SK-N-SH (cell line): ENCODE results near the gene NRGN.

ENCODE experiments used
- EP300 ChIP-seq, 2 experiments: IDR thresholded peaks; 2 replicates each; pipeline versions ENCODE4 v1.4.0 to v1.6.1; 2012; ENCODE audit warnings: borderline replicate concordance in 1 of 2, low read depth in 1 of 2, low read length in 1 of 2
- MXI1 ChIP-seq: IDR thresholded peaks from 2 replicates; pipeline ENCODE4 v1.6.1; 2012; ENCODE audit warnings: mild to moderate bottlenecking, low read depth, low read length, improper control_type of control experiment
- TF ChIP-seq, protein P1 (sequence below): fragments of 200-600 bp; sonication (generic); IDR thresholded peaks from 2 replicates; pipeline ENCODE4 v1.6.1; 2017; ENCODE audit warnings: antibody characterized with exemption, mild to moderate bottlenecking, moderate library complexity
- TF ChIP-seq, protein P2 (sequence below): IDR thresholded peaks from 2 replicates; pipeline ENCODE4 v1.4.0; 2012; ENCODE audit warnings: low read depth

DNA sequence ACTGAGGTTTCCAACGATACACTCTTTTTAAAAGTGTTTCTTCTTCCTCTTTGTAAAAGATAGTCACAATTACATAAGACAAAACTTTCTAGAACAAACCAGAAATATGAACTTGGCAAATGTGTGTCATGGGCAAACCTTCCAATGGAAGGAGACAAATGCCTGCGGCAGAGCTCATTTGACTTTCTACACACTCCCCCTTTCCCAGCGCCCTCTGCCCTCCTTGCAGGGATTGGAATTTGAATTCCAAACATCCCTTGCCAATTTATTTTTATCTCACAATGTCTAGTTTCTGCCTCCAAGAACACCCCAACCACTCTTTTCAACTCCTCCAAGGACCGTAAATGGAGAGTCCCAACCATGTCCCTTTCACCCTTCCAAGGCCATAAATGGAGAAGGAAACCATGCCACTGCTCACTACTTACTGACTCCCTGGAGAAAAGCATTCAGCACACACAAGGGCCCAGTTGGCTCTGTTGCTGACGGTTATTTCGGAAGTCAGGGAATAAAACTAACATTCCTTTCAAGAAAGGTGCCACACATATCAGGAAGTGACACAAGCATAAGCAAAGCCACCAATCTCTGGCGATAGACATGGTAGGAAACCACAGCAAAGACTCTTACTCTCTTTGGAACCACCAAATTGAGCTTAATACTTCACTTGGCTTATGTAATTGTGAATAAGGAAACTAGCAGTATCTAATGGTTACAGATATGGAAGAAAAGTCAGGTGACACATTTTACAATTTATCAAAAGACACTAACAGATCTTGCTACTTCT lies 37.3 kb downstream of the NRGN start:
- TF ChIP-seq MXI1 (no peak), EP300 (IDR thresholded peaks at IDR 0.05; ENCODE audit: borderline replicate concordance in 1 of 2, low read depth in 1 of 2, low read length in 1 of 2) (no peak)
- TF ChIP-seq, protein P1, sequence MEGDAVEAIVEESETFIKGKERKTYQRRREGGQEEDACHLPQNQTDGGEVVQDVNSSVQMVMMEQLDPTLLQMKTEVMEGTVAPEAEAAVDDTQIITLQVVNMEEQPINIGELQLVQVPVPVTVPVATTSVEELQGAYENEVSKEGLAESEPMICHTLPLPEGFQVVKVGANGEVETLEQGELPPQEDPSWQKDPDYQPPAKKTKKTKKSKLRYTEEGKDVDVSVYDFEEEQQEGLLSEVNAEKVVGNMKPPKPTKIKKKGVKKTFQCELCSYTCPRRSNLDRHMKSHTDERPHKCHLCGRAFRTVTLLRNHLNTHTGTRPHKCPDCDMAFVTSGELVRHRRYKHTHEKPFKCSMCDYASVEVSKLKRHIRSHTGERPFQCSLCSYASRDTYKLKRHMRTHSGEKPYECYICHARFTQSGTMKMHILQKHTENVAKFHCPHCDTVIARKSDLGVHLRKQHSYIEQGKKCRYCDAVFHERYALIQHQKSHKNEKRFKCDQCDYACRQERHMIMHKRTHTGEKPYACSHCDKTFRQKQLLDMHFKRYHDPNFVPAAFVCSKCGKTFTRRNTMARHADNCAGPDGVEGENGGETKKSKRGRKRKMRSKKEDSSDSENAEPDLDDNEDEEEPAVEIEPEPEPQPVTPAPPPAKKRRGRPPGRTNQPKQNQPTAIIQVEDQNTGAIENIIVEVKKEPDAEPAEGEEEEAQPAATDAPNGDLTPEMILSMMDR: no peak
- TF ChIP-seq, protein P2, sequence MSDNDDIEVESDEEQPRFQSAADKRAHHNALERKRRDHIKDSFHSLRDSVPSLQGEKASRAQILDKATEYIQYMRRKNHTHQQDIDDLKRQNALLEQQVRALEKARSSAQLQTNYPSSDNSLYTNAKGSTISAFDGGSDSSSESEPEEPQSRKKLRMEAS: no peak
